ENCODE data around the gene ESPL1. TPM values are rescaled to one million over a fixed set of nuclear protein-coding genes. Genes with fewer than 3 reads are reported as not detected.

Gene ESPL1
- total RNA-seq, 1 experiment from 2014 or later: 61.4 TPM

DNA sequence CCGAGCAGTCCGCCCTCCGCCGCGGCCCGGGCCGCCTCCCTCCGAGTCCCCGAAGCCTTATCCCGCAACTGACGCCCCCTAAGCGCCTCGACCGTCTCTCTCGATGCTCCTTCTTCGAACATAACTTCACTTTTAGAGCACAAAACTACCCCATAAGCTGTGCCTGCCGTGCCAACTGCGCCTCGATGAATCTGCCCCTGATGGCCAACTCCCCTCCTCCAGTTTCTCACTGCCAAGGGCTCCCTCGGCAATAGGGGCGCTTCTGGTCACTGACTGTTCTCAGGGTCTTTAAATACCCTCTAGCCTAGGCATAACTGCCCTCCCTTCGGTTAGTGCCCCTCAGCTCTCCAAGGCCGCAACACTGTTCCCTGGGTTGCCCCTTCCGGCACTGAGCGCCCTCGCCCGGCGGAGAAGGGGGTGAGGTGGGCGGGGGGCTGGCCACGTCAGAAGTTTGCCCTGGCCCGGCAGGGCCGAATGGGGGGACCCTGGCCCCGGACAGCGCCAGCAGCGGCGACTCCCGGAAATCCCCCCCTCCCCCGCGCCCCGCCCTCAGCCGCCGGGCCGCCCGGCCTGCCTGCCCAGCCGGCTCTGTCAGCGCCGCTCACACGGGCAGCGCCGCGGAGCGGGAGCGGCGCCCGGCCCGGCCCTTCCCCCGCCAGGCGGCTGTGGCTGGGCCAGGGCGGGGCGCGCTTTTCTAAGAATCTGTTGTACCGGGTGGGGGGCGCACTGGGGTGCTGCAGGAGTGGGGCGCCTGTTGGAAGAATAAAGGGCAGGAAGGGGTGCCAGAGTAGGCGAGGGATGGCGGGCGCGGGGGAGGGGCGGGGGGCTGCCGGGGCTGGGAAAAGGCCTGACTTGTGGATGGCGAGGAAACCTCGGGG is 46.7 kb upstream of the ESPL1 start:
- ATAC-seq (peak; percentile 16), DNase-seq (ENCODE audit: low spot score) (peak; percentile 89)
- H3K27ac Mint-ChIP-seq: peak overlapping the region; percentile 98
- H3K4me3 Mint-ChIP-seq: peak overlapping the region; percentile 90
- POLR2A ChIA-PET: interaction anchor here (1.0 to 2.4 kb wide), 2 partner anchors 13 to 20 kb away, joined by 4 to 7 read pairs; no protein-coding TSS in a partner anchor
- no peaks in the 10 kb centered on the region for H3K9me3 Mint-ChIP-seq
- H3K4me1 Mint-ChIP-seq: peaks cover 72% of the 10 kb centered on the region
- H3K27me3 Mint-ChIP-seq (ENCODE audit: low read depth): peaks cover 7% of the 10 kb centered on the region; the same call in 1 of the 2 replicates
- no peaks in the 10 kb centered on the region for H3K36me3 Mint-ChIP-seq
- CTCF ChIA-PET: interaction anchor here (0.6 to 2.7 kb wide), 11 partner anchors 9 to 167 kb away, joined by 3 to 15 read pairs (median 11); partner anchors contain the start of gene ESPL1
- no peak for TF ChIP-seq SOX15 (CRISPR knock-in tag; IDR thresholded peaks at IDR 0.05)
- TF ChIP-seq, protein P1, sequence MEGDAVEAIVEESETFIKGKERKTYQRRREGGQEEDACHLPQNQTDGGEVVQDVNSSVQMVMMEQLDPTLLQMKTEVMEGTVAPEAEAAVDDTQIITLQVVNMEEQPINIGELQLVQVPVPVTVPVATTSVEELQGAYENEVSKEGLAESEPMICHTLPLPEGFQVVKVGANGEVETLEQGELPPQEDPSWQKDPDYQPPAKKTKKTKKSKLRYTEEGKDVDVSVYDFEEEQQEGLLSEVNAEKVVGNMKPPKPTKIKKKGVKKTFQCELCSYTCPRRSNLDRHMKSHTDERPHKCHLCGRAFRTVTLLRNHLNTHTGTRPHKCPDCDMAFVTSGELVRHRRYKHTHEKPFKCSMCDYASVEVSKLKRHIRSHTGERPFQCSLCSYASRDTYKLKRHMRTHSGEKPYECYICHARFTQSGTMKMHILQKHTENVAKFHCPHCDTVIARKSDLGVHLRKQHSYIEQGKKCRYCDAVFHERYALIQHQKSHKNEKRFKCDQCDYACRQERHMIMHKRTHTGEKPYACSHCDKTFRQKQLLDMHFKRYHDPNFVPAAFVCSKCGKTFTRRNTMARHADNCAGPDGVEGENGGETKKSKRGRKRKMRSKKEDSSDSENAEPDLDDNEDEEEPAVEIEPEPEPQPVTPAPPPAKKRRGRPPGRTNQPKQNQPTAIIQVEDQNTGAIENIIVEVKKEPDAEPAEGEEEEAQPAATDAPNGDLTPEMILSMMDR (IDR thresholded peaks at IDR 0.05): no peak
- TF ChIP-seq, protein P2, sequence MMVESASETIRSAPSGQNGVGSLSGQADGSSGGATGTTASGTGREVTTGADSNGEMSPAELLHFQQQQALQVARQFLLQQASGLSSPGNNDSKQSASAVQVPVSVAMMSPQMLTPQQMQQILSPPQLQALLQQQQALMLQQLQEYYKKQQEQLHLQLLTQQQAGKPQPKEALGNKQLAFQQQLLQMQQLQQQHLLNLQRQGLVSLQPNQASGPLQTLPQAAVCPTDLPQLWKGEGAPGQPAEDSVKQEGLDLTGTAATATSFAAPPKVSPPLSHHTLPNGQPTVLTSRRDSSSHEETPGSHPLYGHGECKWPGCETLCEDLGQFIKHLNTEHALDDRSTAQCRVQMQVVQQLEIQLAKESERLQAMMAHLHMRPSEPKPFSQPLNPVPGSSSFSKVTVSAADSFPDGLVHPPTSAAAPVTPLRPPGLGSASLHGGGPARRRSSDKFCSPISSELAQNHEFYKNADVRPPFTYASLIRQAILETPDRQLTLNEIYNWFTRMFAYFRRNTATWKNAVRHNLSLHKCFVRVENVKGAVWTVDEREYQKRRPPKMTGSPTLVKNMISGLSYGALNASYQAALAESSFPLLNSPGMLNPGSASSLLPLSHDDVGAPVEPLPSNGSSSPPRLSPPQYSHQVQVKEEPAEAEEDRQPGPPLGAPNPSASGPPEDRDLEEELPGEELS (CRISPR knock-in tag; IDR thresholded peaks at IDR 0.05): peak; percentile 69; the same call in 1 of the 2 replicates
- no peak for TF ChIP-seq MYBL2 (CRISPR knock-in tag; IDR thresholded peaks at IDR 0.05)
- no peak for TF ChIP-seq ZNF423 (CRISPR knock-in tag; IDR thresholded peaks at IDR 0.05)
- no peak for TF ChIP-seq IRF2 (CRISPR knock-in tag; IDR thresholded peaks at IDR 0.05; ENCODE audit: borderline replicate concordance, low read depth)
- no peak for TF ChIP-seq ZNF281 (CRISPR knock-in tag; IDR thresholded peaks at IDR 0.05)
- no peak for TF ChIP-seq ZNF416 (CRISPR knock-in tag; IDR thresholded peaks at IDR 0.05)
- TF ChIP-seq, protein P3, sequence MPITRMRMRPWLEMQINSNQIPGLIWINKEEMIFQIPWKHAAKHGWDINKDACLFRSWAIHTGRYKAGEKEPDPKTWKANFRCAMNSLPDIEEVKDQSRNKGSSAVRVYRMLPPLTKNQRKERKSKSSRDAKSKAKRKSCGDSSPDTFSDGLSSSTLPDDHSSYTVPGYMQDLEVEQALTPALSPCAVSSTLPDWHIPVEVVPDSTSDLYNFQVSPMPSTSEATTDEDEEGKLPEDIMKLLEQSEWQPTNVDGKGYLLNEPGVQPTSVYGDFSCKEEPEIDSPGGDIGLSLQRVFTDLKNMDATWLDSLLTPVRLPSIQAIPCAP (CRISPR knock-in tag; IDR thresholded peaks at IDR 0.05): no peak
- TF ChIP-seq RORB (CRISPR knock-in tag; IDR thresholded peaks at IDR 0.05): no peak
- no peak for TF ChIP-seq PREB (CRISPR knock-in tag; IDR thresholded peaks at IDR 0.05; ENCODE audit: borderline replicate concordance)
- TF ChIP-seq ESRRA (CRISPR knock-in tag; IDR thresholded peaks at IDR 0.05; ENCODE audit: borderline replicate concordance): no peak
- TF ChIP-seq FOXJ3 (CRISPR knock-in tag; IDR thresholded peaks at IDR 0.05; ENCODE audit: borderline replicate concordance): no peak
- TF ChIP-seq ZNF138 (CRISPR knock-in tag; conservative IDR thresholded peaks at IDR 0.05): no peak
- no peak for TF ChIP-seq E2F4 (CRISPR knock-in tag; IDR thresholded peaks at IDR 0.05; ENCODE audit: borderline replicate concordance, low read depth)
- 0 out of 2 replicates have a peak, but pooled peaks have one; percentile 6 for TF ChIP-seq ZBTB43 (CRISPR knock-in tag; IDR thresholded peaks at IDR 0.05)
- no peak for TF ChIP-seq ZBTB21 (CRISPR knock-in tag; IDR thresholded peaks at IDR 0.05; ENCODE audit: borderline replicate concordance)
- no peak for TF ChIP-seq PRDM15 (CRISPR knock-in tag; IDR thresholded peaks at IDR 0.05)
- no peak for TF ChIP-seq ZNF121 (CRISPR knock-in tag; IDR thresholded peaks at IDR 0.05)

All from WTC11 (cell line).